Measurements from ENCODE around the gene FBXL5. TPM values are rescaled to one million over a fixed set of nuclear protein-coding genes. Genes with fewer than 3 reads are reported as not detected.

Gene FBXL5
- total RNA-seq, 1 experiment from 2014 or later: 69.6 TPM

GRCh38 chr4:15683143-15683495 lies 28.0 kb upstream of the FBXL5 start:
- ChIA-PET CTCF (no interaction called here), POLR2A (interaction anchor here (2.8 kb wide), 1 partner anchor 28 kb away, joined by 25 read pairs; the partner anchor contains the start of gene FBXL5)
- DNase-seq (ENCODE audit: low spot score): no peak
- Mint-ChIP-seq H3K27ac (no peak overlapping the region), H3K36me3 (peaks cover 25% of the 10 kb centered on the region), H3K4me1 (peaks cover 57% of the 10 kb centered on the region), H3K27me3 (ENCODE audit: low read depth) (no peaks in the 10 kb centered on the region), H3K9me3 (no peaks in the 10 kb centered on the region), H3K4me3 (peak overlapping the region; percentile 99)
- no peak for TF ChIP-seq KAT7 (CRISPR knock-in tag; IDR thresholded peaks at IDR 0.05; ENCODE audit: borderline replicate concordance)
- no peak for TF ChIP-seq STAT6 (CRISPR knock-in tag; conservative IDR thresholded peaks at IDR 0.05; ENCODE audit: low read depth)
- no peak for TF ChIP-seq ZNF138 (CRISPR knock-in tag; conservative IDR thresholded peaks at IDR 0.05)
- no peak for TF ChIP-seq IRF2 (CRISPR knock-in tag; IDR thresholded peaks at IDR 0.05; ENCODE audit: borderline replicate concordance, low read depth)
- TF ChIP-seq ZNF281 (CRISPR knock-in tag; IDR thresholded peaks at IDR 0.05): no peak
- TF ChIP-seq GTF2I (CRISPR knock-in tag; conservative IDR thresholded peaks at IDR 0.05): no peak
- no peak for TF ChIP-seq E2F5 (CRISPR knock-in tag; IDR thresholded peaks at IDR 0.05)
- no peak for TF ChIP-seq RELA (CRISPR knock-in tag; IDR thresholded peaks at IDR 0.05; ENCODE audit: borderline replicate concordance)
- no peak for TF ChIP-seq SP1 (CRISPR knock-in tag; conservative IDR thresholded peaks at IDR 0.05)
- TF ChIP-seq AR (CRISPR knock-in tag; IDR thresholded peaks at IDR 0.05): no peak
- no peak for TF ChIP-seq SMAD3 (CRISPR knock-in tag; IDR thresholded peaks at IDR 0.05; ENCODE audit: borderline replicate concordance)
- no peak for ATAC-seq

GRCh38 chr4:15682242-15683142 lies 27.3 kb upstream of the FBXL5 start:
- Mint-ChIP-seq H3K27me3 (ENCODE audit: low read depth) (no peaks in the 10 kb centered on the region), H3K9me3 (no peaks in the 10 kb centered on the region), H3K27ac (peak overlapping the region; percentile 99), H3K4me1 (peaks cover 61% of the 10 kb centered on the region), H3K4me3 (peak overlapping the region; percentile 99), H3K36me3 (peaks cover 22% of the 10 kb centered on the region)
- POLR2A ChIA-PET: interaction anchor here (0.5 to 2.8 kb wide), 5 partner anchors 9 to 282 kb away, joined by 3 to 25 read pairs (median 3); partner anchors contain the start of gene FBXL5
- ATAC-seq (no peak), DNase-seq (ENCODE audit: low spot score) (no peak)
- CTCF ChIA-PET: interaction anchor here (1.6 kb wide), 3 partner anchors 123 to 203 kb away, joined by 4 to 9 read pairs (median 4); no protein-coding TSS in a partner anchor
- TF ChIP-seq ZMAT4 (CRISPR knock-in tag; IDR thresholded peaks at IDR 0.05): no peak
- no peak for TF ChIP-seq USF2 (CRISPR knock-in tag; IDR thresholded peaks at IDR 0.05)
- no peak for TF ChIP-seq FOXP4 (CRISPR knock-in tag; IDR thresholded peaks at IDR 0.05)
- no peak for TF ChIP-seq ZSCAN18 (CRISPR knock-in tag; IDR thresholded peaks at IDR 0.05)
- TF ChIP-seq NFE2L1 (CRISPR knock-in tag; IDR thresholded peaks at IDR 0.05): no peak
- no peak for TF ChIP-seq PRRX2 (CRISPR knock-in tag; IDR thresholded peaks at IDR 0.05)
